HepG2 (cell line): ENCODE results near the gene SHCBP1L. TPM values are rescaled to one million over a fixed set of nuclear protein-coding genes. Genes with fewer than 3 reads are reported as not detected.

Experiments
- ATAC-seq: fragments of 200-7000 bp; cut with Tn5 transposase; 3 replicates; pipeline ENCODE4 v1.9.1; 2020; ENCODE audit warnings: mild to moderate bottlenecking, moderate library complexity
- BruUV-seq: library from RNA; stranded (reverse); fragments of 400-500 nt; replicated peaks from 2 replicates; lab custom pipeline; 2021; lab: Mats Ljungman, UMichigan
- CTCF ChIA-PET: fragments of 300-600 bp; formaldehyde crosslinking; extraction: SDS; loops from one replicate; lab custom pipeline; 2021; ENCODE audit warnings: low total read pairs, inconsistent platforms, low intra/inter-chr PET ratio; lab: Yijun Ruan, JAX
- POLR2A ChIA-PET: fragments of 350-600 bp; sonication (Branson Sonifier 250); formaldehyde crosslinking; loops from one replicate; lab custom pipeline; 2020; ENCODE audit warnings: antibody characterized with exemption, inconsistent platforms; lab: Yijun Ruan, JAX
- DNase-seq: peaks from one replicate; pipeline ENCODE4 v3.0.0-alpha.2; 2015; ENCODE audit warnings: low spot score
- FAIRE-seq: peaks from 3 replicates; lab custom pipeline; 2011; peaks lifted over from hg19 to GRCh38; lab: Jason Lieb, UNC
- H2AFZ ChIP-seq: one replicate; pipeline ENCODE4 v1.6.1; 2011; ENCODE audit warnings: low read length, inconsistent platforms
- H3K27ac ChIP-seq: fragments of 300-600 bp; 3 replicates; pipeline ENCODE4 v1.8.0; 2011; ENCODE audit warnings: mixed run types, mild to moderate bottlenecking, mixed read lengths, low read length, inconsistent platforms; ENCODE audit not compliant: insufficient read depth; ENCODE audit errors: extremely low read length
- H3K27me3 ChIP-seq, 2 experiments: fragments of 200-600 bp in 1 of 2; 2 replicates in 1 of 2; 3 replicates in 1 of 2; pipeline versions ENCODE4 v1.6.0 to v1.8.0; 2011; ENCODE audit warnings: low read length in 2 of 2, mild to moderate bottlenecking in 2 of 2, moderate library complexity in 2 of 2, inconsistent platforms in 1 of 2; ENCODE audit not compliant: insufficient read depth in 2 of 2, control insufficient read depth in 1 of 2
- H3K36me3 ChIP-seq, 2 experiments: fragments of 200-600 bp in 1 of 2; replicated peaks in 1 of 2; 2 replicates in 1 of 2; 3 replicates in 1 of 2; pipeline versions ENCODE4 v1.5.1 to v1.8.0; 2011; ENCODE audit warnings: low read length in 2 of 2, inconsistent platforms in 1 of 2; ENCODE audit not compliant: insufficient read depth in 2 of 2, control insufficient read depth in 1 of 2
- H3K4me1 ChIP-seq: 2 replicates; pipeline ENCODE4 v1.5.1; 2012; ENCODE audit warnings: low read length, inconsistent platforms; ENCODE audit not compliant: insufficient read depth
- H3K4me2 ChIP-seq: 2 replicates; pipeline ENCODE4 v1.6.0; 2011; ENCODE audit warnings: low read depth, low read length, inconsistent platforms
- H3K4me3 ChIP-seq, 3 experiments: fragments of 200-600 bp in 1 of 3; sonication (generic), shearing (Covaris generic) in 1 of 3; replicated peaks in 1 of 3; 2 replicates each; pipeline ENCODE4 v1.5.1; 2011 to 2016; ENCODE audit warnings: low read length in 3 of 3, inconsistent platforms in 2 of 3, low read depth in 2 of 3, mild to moderate bottlenecking in 2 of 3, control low read depth in 1 of 3, mixed read lengths in 1 of 3; ENCODE audit not compliant: insufficient read depth in 1 of 3
- H3K79me2 ChIP-seq: one replicate; pipeline ENCODE4 v1.6.1; 2011; ENCODE audit warnings: low read length, inconsistent platforms; ENCODE audit not compliant: insufficient read depth
- H3K9ac ChIP-seq: 2 replicates; pipeline ENCODE4 v1.6.0; 2011; ENCODE audit warnings: mild to moderate bottlenecking, low read depth, low read length, inconsistent platforms; ENCODE audit not compliant: insufficient read depth
- H3K9me3 ChIP-seq: 2 replicates; pipeline ENCODE4 v1.5.1; 2012; ENCODE audit warnings: mild to moderate bottlenecking, low read length
- H4K20me1 ChIP-seq: 2 replicates; pipeline ENCODE4 v1.6.0; 2011; ENCODE audit warnings: inconsistent platforms, mild to moderate bottlenecking, low read length, moderate library complexity; ENCODE audit not compliant: insufficient read depth
- ATF2 ChIP-seq: sonication (generic); formaldehyde crosslinking; IDR thresholded peaks from 2 replicates; pipeline ENCODE4 v1.4.0; 2020; ENCODE audit warnings: missing genetic modification reagents
- BRD4 ChIP-seq: sonication (generic); formaldehyde crosslinking; IDR thresholded peaks from 2 replicates; pipeline ENCODE4 v1.4.0; 2020; ENCODE audit warnings: missing genetic modification reagents
- E2F1 ChIP-seq: sonication (generic); formaldehyde crosslinking; IDR thresholded peaks from 2 replicates; pipeline ENCODE4 v1.5.0; 2020; ENCODE audit warnings: missing genetic modification reagents
- EP300 ChIP-seq, 3 experiments: sonication (generic) in 1 of 3; formaldehyde crosslinking in 1 of 3; IDR thresholded peaks; 2 replicates each; pipeline versions ENCODE4 v1.5.1 to v1.6.1; 2011 to 2020; ENCODE audit warnings: low read depth in 2 of 3, low read length in 2 of 3, borderline replicate concordance in 1 of 3, improper control_type of control experiment in 1 of 3, mild to moderate bottlenecking in 1 of 3, missing genetic modification reagents in 1 of 3, moderate library complexity in 1 of 3
- HCFC1 ChIP-seq: fragments of 150-350 bp; IDR thresholded peaks from 2 replicates; pipeline ENCODE4 v1.6.1; 2014; ENCODE audit warnings: low read depth, low read length
- KMT2B ChIP-seq: IDR thresholded peaks from 2 replicates; pipeline ENCODE4 v1.6.1; 2016; ENCODE audit warnings: missing genetic modification reagents, missing compliant biosample characterization
- NFRKB ChIP-seq: fragments of 450-650 bp; IDR thresholded peaks from 2 replicates; pipeline ENCODE4 v1.6.1; 2017
- PHB2 ChIP-seq: fragments of 450-650 bp; IDR thresholded peaks from 2 replicates; pipeline ENCODE4 v1.6.1; 2018; ENCODE audit not compliant: partially characterized antibody
- SIN3A ChIP-seq: IDR thresholded peaks from 2 replicates; pipeline ENCODE4 v1.6.1; 2011; ENCODE audit warnings: low read depth, mild to moderate bottlenecking, control low read depth, low read length, borderline replicate concordance
- THAP7 ChIP-seq: sonication (generic); formaldehyde crosslinking; IDR thresholded peaks from 2 replicates; pipeline ENCODE4 v1.8.1; 2023; ENCODE audit warnings: mild to moderate bottlenecking, missing genetic modification reagents
- TP53 ChIP-seq: sonication (generic); formaldehyde crosslinking; conservative IDR thresholded peaks from 2 replicates; pipeline ENCODE4 v1.4.0; 2020; ENCODE audit warnings: missing genetic modification reagents
- TSC22D2 ChIP-seq: sonication (generic); formaldehyde crosslinking; IDR thresholded peaks from 2 replicates; pipeline ENCODE4 v1.5.1; 2020; ENCODE audit warnings: missing genetic modification reagents, mild to moderate bottlenecking, borderline replicate concordance
- ZBTB39 ChIP-seq: sonication (generic); formaldehyde crosslinking; IDR thresholded peaks from 2 replicates; pipeline ENCODE4 v1.5.0; 2020; ENCODE audit warnings: missing genetic modification reagents
- ZNF280B ChIP-seq: sonication (generic); formaldehyde crosslinking; IDR thresholded peaks from 2 replicates; pipeline ENCODE4 v1.5.0; 2020; ENCODE audit warnings: missing genetic modification reagents, mild to moderate bottlenecking, borderline replicate concordance
- ZNF430 ChIP-seq: sonication (generic); formaldehyde crosslinking; IDR thresholded peaks from 2 replicates; pipeline ENCODE4 v1.9.0; 2021; ENCODE audit warnings: mild to moderate bottlenecking, missing genetic modification reagents
- ZNF543 ChIP-seq: sonication (generic); formaldehyde crosslinking; IDR thresholded peaks from 2 replicates; pipeline ENCODE4 v1.4.0; 2020; ENCODE audit warnings: mild to moderate bottlenecking, missing genetic modification reagents
- ZNF616 ChIP-seq: sonication (generic); formaldehyde crosslinking; IDR thresholded peaks from 2 replicates; pipeline ENCODE4 v1.5.0; 2020; ENCODE audit warnings: low read depth, mild to moderate bottlenecking, missing genetic modification reagents
- in situ Hi-C: cut with HindIII; loops from 2 replicates; pipeline ENCODE4 v1.10.0; 2017; ENCODE audit warnings: low pct_unique_long_range_greater_than_20kb; ENCODE audit not compliant: extremely low pct_ligation_motif_present
- intact Hi-C: fragments of 100-400 bp; cut with micrococcal nuclease; formaldehyde crosslinking; loops from one replicate; pipeline ENCODE4 v1.10.0; 2022; ENCODE audit not compliant: unreplicated experiment
- polyA plus RNA-seq, 8 experiments: library from polyadenylated mRNA; depleted of rRNA in 3 of 8; stranded (reverse) in 7 of 8; unstranded in 1 of 8; fragments of >200 nt; fragmentation: Illumina TruSeq in 4 of 8; extraction: Trizol in 4 of 8; gene quantifications; 2 replicates each; pipeline versions ENCODE4 v1.2.1 to v1.2.3, GENCODE V29; 2011 to 2016; ENCODE audit warnings: low read depth in 4 of 8, missing spikeins in 1 of 8, mixed read lengths in 1 of 8; ENCODE audit not compliant: insufficient read depth in 1 of 8
- total RNA-seq, 5 experiments: library from RNA; depleted of rRNA; stranded (reverse); fragments of >200 nt; fragmentation: Illumina TruSeq; extraction: Trizol; gene quantifications; 2 replicates each; pipeline ENCODE4 v1.2.3, GENCODE V29; 2016; ENCODE audit warnings: low read depth in 1 of 5

SHCBP1L gene
- total and polyA plus RNA-seq, 2 of the 13 experiments (the other 11 are each of a cell fraction or from before 2014, with no cell fraction given), result not detected

- TF ChIP-seq ZBTB39 (no peak), HCFC1 (no peak), E2F1 (CRISPR knock-in tag) (no peak), BRD4 (CRISPR knock-in tag) (no peak), ZNF616 (CRISPR knock-in tag) (no peak), EP300 (IDR thresholded peaks at IDR 0.05; ENCODE audit: low read depth in 2 of 2, low read length in 2 of 2) (no peak), EP300 (CRISPR knock-in tag; IDR thresholded peaks at IDR 0.05; ENCODE audit: borderline replicate concordance) (no peak), PHB2 (no peak)
Observed at GRCh38 chr1:182939413-182939812, 13.6 kb downstream of the SHCBP1L start (continued).

GRCh38 chr1:182935716-182936115 lies 17.2 kb downstream of the SHCBP1L start:
- Histone ChIP-seq H3K27ac (no peak overlapping the region), H3K9ac (no peak overlapping the region), H3K79me2 (no peaks in the 10 kb centered on the region), H3K4me2 (no peak overlapping the region), H3K27me3 (no peaks in the 10 kb centered on the region), H3K36me3 (no peaks in the 10 kb centered on the region), H2AFZ (no peak overlapping the region), H4K20me1 (no peaks in the 10 kb centered on the region), H3K9me3 (peaks cover 5% of the 10 kb centered on the region; the same call in 1 of the 2 replicates), H3K4me3 (no peak overlapping the region), H3K4me1 (no peaks in the 10 kb centered on the region)
- no peak for ATAC-seq
- FAIRE-seq, result no peak
- no TSS peak for BruUV-seq
- POLR2A ChIA-PET, result no interaction called here
- CTCF ChIA-PET, result no interaction called here
- in situ Hi-C loops (no loop called here), intact Hi-C loops (no loop called here)
- no peak for DNase-seq
- TF ChIP-seq KMT2B (CRISPR knock-in tag), result no peak
- TF ChIP-seq ATF2 (CRISPR knock-in tag), result no peak
- TF ChIP-seq TSC22D2 (CRISPR knock-in tag), result no peak
- no peak for TF ChIP-seq ZNF543
- no peak for TF ChIP-seq SIN3A
- no peak for TF ChIP-seq ZNF430
- no peak for TF ChIP-seq ZNF280B (CRISPR knock-in tag)
- no peak for TF ChIP-seq TP53 (CRISPR knock-in tag)
- no peak for TF ChIP-seq THAP7 (CRISPR knock-in tag)
- no peak for TF ChIP-seq NFRKB
